ENCODE measurements around the gene SERPINE2. TPM values are rescaled to one million over a fixed set of nuclear protein-coding genes. Genes with fewer than 3 reads are reported as not detected.

SERPINE2 gene
- total RNA-seq, 1 experiment from 2014 or later = 380 TPM

GRCh38 chr2:224063298-224063648 is 24.2 kb upstream of the SERPINE2 start:
- ChIA-PET POLR2A (ENCODE audit: low non-redundant PET) (no interaction called here), CTCF (interaction anchor here (1.0 to 1.2 kb wide), 2 partner anchors 22 to 70 kb away, joined by 4 to 12 read pairs; no protein-coding TSS in a partner anchor)
- Histone ChIP-seq H3K9me3 (ENCODE audit: low read depth, low read length, poor library complexity, severe bottlenecking) (no peaks in the 10 kb centered on the region), H3K27ac (ENCODE audit: low read depth, low read length, poor library complexity, severe bottlenecking) (no peak overlapping the region), H3K27me3 (replicated peaks; ENCODE audit: insufficient read depth, low read depth, low read length, poor library complexity) (no peaks in the 10 kb centered on the region), H3K36me3 (ENCODE audit: insufficient read depth, low read length, poor library complexity, severe bottlenecking) (no peaks in the 10 kb centered on the region), H3K4me1 (ENCODE audit: insufficient read depth, low read length, poor library complexity, severe bottlenecking) (peaks cover 18% of the 10 kb centered on the region), H3K4me3 (ENCODE audit: low read depth, low read length, poor library complexity, severe bottlenecking) (no peak overlapping the region)
- TF ChIP-seq EZH2 (IDR thresholded peaks at IDR 0.05; ENCODE audit: borderline replicate concordance, low read depth, low read length, poor library complexity, severe bottlenecking) (no peak), CTCF (conservative IDR thresholded peaks at IDR 0.05; ENCODE audit: low read depth, low read length) (no peak)
- no peak for DNase-seq (ENCODE audit: low spot score)
- intact Hi-C loops (cut with micrococcal nuclease; ENCODE audit: unreplicated experiment) = no loop called here
- no TSS peak for BruUV-seq (replicated peaks)

- no peak for DNase-seq (ENCODE audit: low spot score)
- no peak for TF ChIP-seq EZH2 (IDR thresholded peaks at IDR 0.05; ENCODE audit: borderline replicate concordance, low read depth, low read length, poor library complexity, severe bottlenecking)
- peak; percentile 48 for TF ChIP-seq CTCF (conservative IDR thresholded peaks at IDR 0.05; ENCODE audit: low read depth, low read length)
- Histone ChIP-seq H3K4me3 (ENCODE audit: low read depth, low read length, poor library complexity, severe bottlenecking) (no peak overlapping the region), H3K27ac (ENCODE audit: low read depth, low read length, poor library complexity, severe bottlenecking) (peak overlapping the region; percentile 2), H3K36me3 (ENCODE audit: insufficient read depth, low read length, poor library complexity, severe bottlenecking) (no peaks in the 10 kb centered on the region), H3K9me3 (ENCODE audit: low read depth, low read length, poor library complexity, severe bottlenecking) (no peaks in the 10 kb centered on the region), H3K4me1 (ENCODE audit: insufficient read depth, low read length, poor library complexity, severe bottlenecking) (peaks cover 18% of the 10 kb centered on the region), H3K27me3 (replicated peaks; ENCODE audit: insufficient read depth, low read depth, low read length, poor library complexity) (no peaks in the 10 kb centered on the region)
- no TSS peak for BruUV-seq (replicated peaks)
- intact Hi-C loops (cut with micrococcal nuclease; ENCODE audit: unreplicated experiment) = no loop called here
- ChIA-PET CTCF (interaction anchor here (1.0 to 1.2 kb wide), 2 partner anchors 23 to 70 kb away, joined by 4 to 12 read pairs; no protein-coding TSS in a partner anchor), POLR2A (ENCODE audit: low non-redundant PET) (no interaction called here)
Measured at GRCh38 chr2:224062481-224063297, 23.6 kb upstream of the SERPINE2 start.

GRCh38 chr2:224060783-224061482 is 21.8 kb upstream of the SERPINE2 start:
- POLR2A ChIA-PET (ENCODE audit: low non-redundant PET) = no interaction called here
- Histone ChIP-seq H3K9me3 (ENCODE audit: low read depth, low read length, poor library complexity, severe bottlenecking) (no peaks in the 10 kb centered on the region), H3K36me3 (ENCODE audit: insufficient read depth, low read length, poor library complexity, severe bottlenecking) (no peaks in the 10 kb centered on the region), H3K27me3 (replicated peaks; ENCODE audit: insufficient read depth, low read depth, low read length, poor library complexity) (no peaks in the 10 kb centered on the region), H3K4me3 (ENCODE audit: low read depth, low read length, poor library complexity, severe bottlenecking) (no peak overlapping the region), H3K27ac (ENCODE audit: low read depth, low read length, poor library complexity, severe bottlenecking) (no peak overlapping the region), H3K4me1 (ENCODE audit: insufficient read depth, low read length, poor library complexity, severe bottlenecking) (peaks cover 24% of the 10 kb centered on the region)
- CTCF ChIA-PET = interaction anchor here (0.6 kb wide), 1 partner anchor 85 kb away, joined by 3 read pairs; no protein-coding TSS in a partner anchor
- no TSS peak for BruUV-seq (replicated peaks)
- TF ChIP-seq CTCF (conservative IDR thresholded peaks at IDR 0.05; ENCODE audit: low read depth, low read length) = no peak
- TF ChIP-seq EZH2 (IDR thresholded peaks at IDR 0.05; ENCODE audit: borderline replicate concordance, low read depth, low read length, poor library complexity, severe bottlenecking) = no peak
- DNase-seq (ENCODE audit: low spot score) = no peak
- intact Hi-C loops (cut with micrococcal nuclease; ENCODE audit: unreplicated experiment) = no loop called here

All from A673 (cell line).